HepG2 (cell line): ENCODE measurements around the gene SNCAIP. TPM values are rescaled to one million over a fixed set of nuclear protein-coding genes. Genes with fewer than 3 reads are reported as not detected.

Experiments
- ATAC-seq: fragments of 200-7000 bp; cut with Tn5 transposase; 3 replicates; pipeline ENCODE4 v1.9.1; 2020; ENCODE audit warnings: mild to moderate bottlenecking, moderate library complexity
- BruUV-seq: library from RNA; stranded (reverse); fragments of 400-500 nt; replicated peaks from 2 replicates; lab custom pipeline; 2021; lab: Mats Ljungman, UMichigan
- CTCF ChIA-PET: fragments of 300-600 bp; formaldehyde crosslinking; extraction: SDS; loops from one replicate; lab custom pipeline; 2021; ENCODE audit warnings: low total read pairs, inconsistent platforms, low intra/inter-chr PET ratio; lab: Yijun Ruan, JAX
- POLR2A ChIA-PET: fragments of 350-600 bp; sonication (Branson Sonifier 250); formaldehyde crosslinking; loops from one replicate; lab custom pipeline; 2020; ENCODE audit warnings: antibody characterized with exemption, inconsistent platforms; lab: Yijun Ruan, JAX
- DNase-seq: peaks from one replicate; pipeline ENCODE4 v3.0.0-alpha.2; 2015; ENCODE audit warnings: low spot score
- FAIRE-seq: peaks from 3 replicates; lab custom pipeline; 2011; peaks lifted over from hg19 to GRCh38; lab: Jason Lieb, UNC
- H2AFZ ChIP-seq: one replicate; pipeline ENCODE4 v1.6.1; 2011; ENCODE audit warnings: low read length, inconsistent platforms
- H3K27ac ChIP-seq: fragments of 300-600 bp; 3 replicates; pipeline ENCODE4 v1.8.0; 2011; ENCODE audit warnings: mixed run types, mild to moderate bottlenecking, mixed read lengths, low read length, inconsistent platforms; ENCODE audit not compliant: insufficient read depth; ENCODE audit errors: extremely low read length
- H3K27me3 ChIP-seq, 2 experiments: fragments of 200-600 bp in 1 of 2; 2 replicates in 1 of 2; 3 replicates in 1 of 2; pipeline versions ENCODE4 v1.6.0 to v1.8.0; 2011; ENCODE audit warnings: low read length in 2 of 2, mild to moderate bottlenecking in 2 of 2, moderate library complexity in 2 of 2, inconsistent platforms in 1 of 2; ENCODE audit not compliant: insufficient read depth in 2 of 2, control insufficient read depth in 1 of 2
- H3K36me3 ChIP-seq, 2 experiments: fragments of 200-600 bp in 1 of 2; replicated peaks in 1 of 2; 2 replicates in 1 of 2; 3 replicates in 1 of 2; pipeline versions ENCODE4 v1.5.1 to v1.8.0; 2011; ENCODE audit warnings: low read length in 2 of 2, inconsistent platforms in 1 of 2; ENCODE audit not compliant: insufficient read depth in 2 of 2, control insufficient read depth in 1 of 2
- H3K4me1 ChIP-seq: 2 replicates; pipeline ENCODE4 v1.5.1; 2012; ENCODE audit warnings: low read length, inconsistent platforms; ENCODE audit not compliant: insufficient read depth
- H3K4me2 ChIP-seq: 2 replicates; pipeline ENCODE4 v1.6.0; 2011; ENCODE audit warnings: low read depth, low read length, inconsistent platforms
- H3K4me3 ChIP-seq, 3 experiments: fragments of 200-600 bp in 1 of 3; sonication (generic), shearing (Covaris generic) in 1 of 3; replicated peaks in 1 of 3; 2 replicates each; pipeline ENCODE4 v1.5.1; 2011 to 2016; ENCODE audit warnings: low read length in 3 of 3, inconsistent platforms in 2 of 3, low read depth in 2 of 3, mild to moderate bottlenecking in 2 of 3, control low read depth in 1 of 3, mixed read lengths in 1 of 3; ENCODE audit not compliant: insufficient read depth in 1 of 3
- H3K79me2 ChIP-seq: one replicate; pipeline ENCODE4 v1.6.1; 2011; ENCODE audit warnings: low read length, inconsistent platforms; ENCODE audit not compliant: insufficient read depth
- H3K9ac ChIP-seq: 2 replicates; pipeline ENCODE4 v1.6.0; 2011; ENCODE audit warnings: mild to moderate bottlenecking, low read depth, low read length, inconsistent platforms; ENCODE audit not compliant: insufficient read depth
- H3K9me3 ChIP-seq: 2 replicates; pipeline ENCODE4 v1.5.1; 2012; ENCODE audit warnings: mild to moderate bottlenecking, low read length
- H4K20me1 ChIP-seq: 2 replicates; pipeline ENCODE4 v1.6.0; 2011; ENCODE audit warnings: inconsistent platforms, mild to moderate bottlenecking, low read length, moderate library complexity; ENCODE audit not compliant: insufficient read depth
- BCL6 ChIP-seq: IDR thresholded peaks from 2 replicates; pipeline ENCODE4 v1.6.1; 2016; ENCODE audit warnings: missing genetic modification reagents, missing compliant biosample characterization
- CEBPZ ChIP-seq: IDR thresholded peaks from 2 replicates; pipeline ENCODE4 v1.6.1; 2012; ENCODE audit warnings: low read length, improper control_type of control experiment
- CHCHD3 ChIP-seq: sonication (generic); formaldehyde crosslinking; IDR thresholded peaks from 2 replicates; pipeline ENCODE4 v1.8.0; 2022; ENCODE audit warnings: mild to moderate bottlenecking, missing genetic modification reagents, moderate library complexity
- GABPB1 ChIP-seq: IDR thresholded peaks from 2 replicates; pipeline ENCODE4 v1.6.1; 2016; ENCODE audit warnings: mild to moderate bottlenecking, missing genetic modification reagents, moderate library complexity, missing compliant biosample characterization
- NKX3-1 ChIP-seq: sonication (generic); formaldehyde crosslinking; IDR thresholded peaks from 2 replicates; pipeline ENCODE4 v1.5.0; 2020; ENCODE audit warnings: missing genetic modification reagents
- NR2F6 ChIP-seq, 2 experiments: IDR thresholded peaks; 2 replicates each; pipeline ENCODE4 v1.6.1; 2016; ENCODE audit warnings: antibody characterized with exemption in 1 of 2, mild to moderate bottlenecking in 1 of 2
- TOE1 ChIP-seq: sonication (generic); formaldehyde crosslinking; IDR thresholded peaks from 2 replicates; pipeline ENCODE4 v1.4.0; 2020; ENCODE audit warnings: mild to moderate bottlenecking, missing genetic modification reagents
- TP53 ChIP-seq: sonication (generic); formaldehyde crosslinking; conservative IDR thresholded peaks from 2 replicates; pipeline ENCODE4 v1.4.0; 2020; ENCODE audit warnings: missing genetic modification reagents
- TRIM24 ChIP-seq: sonication (generic); formaldehyde crosslinking; IDR thresholded peaks from 2 replicates; pipeline ENCODE4 v1.8.0; 2022; ENCODE audit warnings: mild to moderate bottlenecking, missing genetic modification reagents
- XBP1 ChIP-seq: sonication (generic); formaldehyde crosslinking; IDR thresholded peaks from 2 replicates; pipeline ENCODE4 v1.5.0; 2020; ENCODE audit warnings: missing genetic modification reagents
- ZIK1 ChIP-seq: sonication (generic); formaldehyde crosslinking; IDR thresholded peaks from 2 replicates; pipeline ENCODE4 v1.5.0; 2020; ENCODE audit warnings: mild to moderate bottlenecking, low read depth, missing genetic modification reagents, borderline replicate concordance
- ZKSCAN1 ChIP-seq: fragments of 150-350 bp; IDR thresholded peaks from 2 replicates; pipeline ENCODE4 v1.6.1; 2014; ENCODE audit warnings: low read length
- ZMYM4 ChIP-seq: sonication (generic); formaldehyde crosslinking; IDR thresholded peaks from 2 replicates; pipeline ENCODE4 v1.8.1; 2023; ENCODE audit warnings: mild to moderate bottlenecking, missing genetic modification reagents
- ZNF34 ChIP-seq: sonication (generic); formaldehyde crosslinking; IDR thresholded peaks from 2 replicates; pipeline ENCODE4 v1.4.0; 2020; ENCODE audit warnings: mild to moderate bottlenecking, missing genetic modification reagents, borderline replicate concordance
- ZNF740 ChIP-seq: sonication (generic); formaldehyde crosslinking; IDR thresholded peaks from 2 replicates; pipeline ENCODE4 v1.4.0; 2020; ENCODE audit warnings: missing genetic modification reagents
- ZNF749 ChIP-seq: sonication (generic); formaldehyde crosslinking; IDR thresholded peaks from 2 replicates; pipeline ENCODE4 v1.8.0; 2022; ENCODE audit warnings: mild to moderate bottlenecking, missing genetic modification reagents, moderate library complexity, borderline replicate concordance
- WGBS: methylation state at CpG from one replicate; pipeline ENCODE4 v1.1.6; 2017; ENCODE audit warnings: low lambda C conversion rate; 5-methylcytosine and 5-hydroxymethylcytosine counted together
- in situ Hi-C: cut with HindIII; loops from 2 replicates; pipeline ENCODE4 v1.10.0; 2017; ENCODE audit warnings: low pct_unique_long_range_greater_than_20kb; ENCODE audit not compliant: extremely low pct_ligation_motif_present
- intact Hi-C: fragments of 100-400 bp; cut with micrococcal nuclease; formaldehyde crosslinking; loops from one replicate; pipeline ENCODE4 v1.10.0; 2022; ENCODE audit not compliant: unreplicated experiment
- polyA plus RNA-seq, 8 experiments: library from polyadenylated mRNA; depleted of rRNA in 3 of 8; stranded (reverse) in 7 of 8; unstranded in 1 of 8; fragments of >200 nt; fragmentation: Illumina TruSeq in 4 of 8; extraction: Trizol in 4 of 8; gene quantifications; 2 replicates each; pipeline versions ENCODE4 v1.2.1 to v1.2.3, GENCODE V29; 2011 to 2016; ENCODE audit warnings: low read depth in 4 of 8, missing spikeins in 1 of 8, mixed read lengths in 1 of 8; ENCODE audit not compliant: insufficient read depth in 1 of 8
- total RNA-seq, 5 experiments: library from RNA; depleted of rRNA; stranded (reverse); fragments of >200 nt; fragmentation: Illumina TruSeq; extraction: Trizol; gene quantifications; 2 replicates each; pipeline ENCODE4 v1.2.3, GENCODE V29; 2016; ENCODE audit warnings: low read depth in 1 of 5

The SNCAIP gene
- total and polyA plus RNA-seq, 2 of the 13 experiments (the other 11 are each of a cell fraction or from before 2014, with no cell fraction given) = not detected

- Histone ChIP-seq H3K79me2 (no peaks in the 10 kb centered on the region), H3K36me3 (no peaks in the 10 kb centered on the region), H3K9me3 (no peaks in the 10 kb centered on the region), H2AFZ (no peak overlapping the region), H3K4me2 (no peak overlapping the region), H3K9ac (no peak overlapping the region), H3K4me1 (no peaks in the 10 kb centered on the region), H4K20me1 (no peaks in the 10 kb centered on the region), H3K4me3 (no peak overlapping the region), H3K27ac (no peak overlapping the region), H3K27me3 (no peaks in the 10 kb centered on the region)
- in situ Hi-C loops (no loop called here), intact Hi-C loops (no loop called here)
- DNase-seq = no peak
- no peak for FAIRE-seq
- BruUV-seq = no TSS peak
- CTCF ChIA-PET = no interaction called here
- 0% methylated on average over 3 of the region's 3 CpGs for WGBS
- TF ChIP-seq ZNF34 = no peak
- no peak for TF ChIP-seq NKX3-1 (CRISPR knock-in tag)
- no peak for TF ChIP-seq TOE1 (CRISPR knock-in tag)
- no peak for TF ChIP-seq GABPB1 (CRISPR knock-in tag)
- no peak for TF ChIP-seq CEBPZ
- TF ChIP-seq CHCHD3 (CRISPR knock-in tag) = no peak
- TF ChIP-seq TP53 (CRISPR knock-in tag) = no peak
- TF ChIP-seq XBP1 (CRISPR knock-in tag) = no peak
- no peak for TF ChIP-seq ZNF740 (CRISPR knock-in tag)
- no peak for TF ChIP-seq ZKSCAN1
- no peak for TF ChIP-seq NR2F6 (IDR thresholded peaks at IDR 0.05)
- TF ChIP-seq NR2F6 (CRISPR knock-in tag; IDR thresholded peaks at IDR 0.05) = no peak
- TF ChIP-seq ZMYM4 (CRISPR knock-in tag) = no peak
- TF ChIP-seq ZIK1 = no peak
- TF ChIP-seq BCL6 (CRISPR knock-in tag) = no peak
- TF ChIP-seq TRIM24 (CRISPR knock-in tag) = no peak
- no peak for TF ChIP-seq ZNF749 (CRISPR knock-in tag)
- POLR2A ChIA-PET = no interaction called here
- no peak for ATAC-seq
Measured at GRCh38 chr5:122287101-122287500, 24.9 kb upstream of the SNCAIP start.
